Measurements from ENCODE around the gene KDM4B. TPM values are rescaled to one million over a fixed set of nuclear protein-coding genes. Genes with fewer than 3 reads are reported as not detected.

The KDM4B gene
- total RNA-seq, 4 donors from 2014 or later: 18.4 to 94.7 (median 25.6) TPM

- no peak for DNase-seq
- Histone ChIP-seq H3K4me3 (no peak overlapping the region), H3K27me3 (no peaks in the 10 kb centered on the region), H3K36me3 (no peaks in the 10 kb centered on the region), H3K27ac (no peak overlapping the region), H3K9me3 (no peaks in the 10 kb centered on the region), H3K4me1 (no peaks in the 10 kb centered on the region)
- intact Hi-C loops (cut with DNase I; ENCODE audit: low total_unique reads): no loop called here
- TF ChIP-seq, protein P1, sequence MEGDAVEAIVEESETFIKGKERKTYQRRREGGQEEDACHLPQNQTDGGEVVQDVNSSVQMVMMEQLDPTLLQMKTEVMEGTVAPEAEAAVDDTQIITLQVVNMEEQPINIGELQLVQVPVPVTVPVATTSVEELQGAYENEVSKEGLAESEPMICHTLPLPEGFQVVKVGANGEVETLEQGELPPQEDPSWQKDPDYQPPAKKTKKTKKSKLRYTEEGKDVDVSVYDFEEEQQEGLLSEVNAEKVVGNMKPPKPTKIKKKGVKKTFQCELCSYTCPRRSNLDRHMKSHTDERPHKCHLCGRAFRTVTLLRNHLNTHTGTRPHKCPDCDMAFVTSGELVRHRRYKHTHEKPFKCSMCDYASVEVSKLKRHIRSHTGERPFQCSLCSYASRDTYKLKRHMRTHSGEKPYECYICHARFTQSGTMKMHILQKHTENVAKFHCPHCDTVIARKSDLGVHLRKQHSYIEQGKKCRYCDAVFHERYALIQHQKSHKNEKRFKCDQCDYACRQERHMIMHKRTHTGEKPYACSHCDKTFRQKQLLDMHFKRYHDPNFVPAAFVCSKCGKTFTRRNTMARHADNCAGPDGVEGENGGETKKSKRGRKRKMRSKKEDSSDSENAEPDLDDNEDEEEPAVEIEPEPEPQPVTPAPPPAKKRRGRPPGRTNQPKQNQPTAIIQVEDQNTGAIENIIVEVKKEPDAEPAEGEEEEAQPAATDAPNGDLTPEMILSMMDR (IDR thresholded peaks at IDR 0.05): no peak
- no peak for TF ChIP-seq POLR2A (IDR thresholded peaks at IDR 0.05)
These were observed 183.3 kb downstream of the KDM4B start for GRCh38 chr19:5152013-5152763.

GRCh38 chr19:5152767-5153532 is 184.0 kb downstream of the KDM4B start:
- Histone ChIP-seq H3K4me1 (no peaks in the 10 kb centered on the region), H3K27ac (no peak overlapping the region), H3K27me3 (no peaks in the 10 kb centered on the region), H3K9me3 (no peaks in the 10 kb centered on the region), H3K36me3 (no peaks in the 10 kb centered on the region), H3K4me3 (no peak overlapping the region)
- TF ChIP-seq, protein P1 (IDR thresholded peaks at IDR 0.05): no peak
- TF ChIP-seq POLR2A (IDR thresholded peaks at IDR 0.05): no peak
- peak in 1 of 2 donors; percentile 13 for DNase-seq
- intact Hi-C loops (cut with DNase I; ENCODE audit: low total_unique reads): no loop called here

DNA sequence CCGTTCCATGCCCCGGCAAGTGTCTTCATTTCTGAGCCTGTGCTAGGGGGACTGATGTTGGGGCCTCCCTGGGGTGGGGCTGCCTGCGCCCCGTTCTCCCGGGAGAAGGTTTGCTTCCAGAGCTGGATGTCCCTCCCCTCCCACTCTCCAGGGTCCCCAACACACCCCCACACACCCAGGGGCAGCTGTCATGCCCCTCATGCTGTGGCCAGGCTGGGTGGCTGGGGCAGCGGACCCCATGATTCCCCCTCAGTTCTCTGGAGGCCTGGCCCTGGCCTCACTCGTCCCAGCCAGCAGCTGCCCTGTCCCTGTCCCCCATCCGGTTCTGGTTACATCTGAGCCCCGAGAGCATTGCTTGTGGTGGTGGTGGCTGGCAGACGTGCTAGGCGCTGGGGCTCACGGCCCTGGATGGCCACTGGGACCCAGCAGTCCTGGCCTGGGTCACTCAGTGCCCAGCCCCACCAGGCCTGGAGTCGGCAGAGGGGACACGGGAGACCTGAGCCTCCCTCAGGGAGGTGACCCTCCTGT is 184.8 kb downstream of the KDM4B start:
- peak in 1 of 2 donors; percentile 11 for DNase-seq
- no peaks in the 10 kb centered on the region for H3K27me3 ChIP-seq

DNA sequence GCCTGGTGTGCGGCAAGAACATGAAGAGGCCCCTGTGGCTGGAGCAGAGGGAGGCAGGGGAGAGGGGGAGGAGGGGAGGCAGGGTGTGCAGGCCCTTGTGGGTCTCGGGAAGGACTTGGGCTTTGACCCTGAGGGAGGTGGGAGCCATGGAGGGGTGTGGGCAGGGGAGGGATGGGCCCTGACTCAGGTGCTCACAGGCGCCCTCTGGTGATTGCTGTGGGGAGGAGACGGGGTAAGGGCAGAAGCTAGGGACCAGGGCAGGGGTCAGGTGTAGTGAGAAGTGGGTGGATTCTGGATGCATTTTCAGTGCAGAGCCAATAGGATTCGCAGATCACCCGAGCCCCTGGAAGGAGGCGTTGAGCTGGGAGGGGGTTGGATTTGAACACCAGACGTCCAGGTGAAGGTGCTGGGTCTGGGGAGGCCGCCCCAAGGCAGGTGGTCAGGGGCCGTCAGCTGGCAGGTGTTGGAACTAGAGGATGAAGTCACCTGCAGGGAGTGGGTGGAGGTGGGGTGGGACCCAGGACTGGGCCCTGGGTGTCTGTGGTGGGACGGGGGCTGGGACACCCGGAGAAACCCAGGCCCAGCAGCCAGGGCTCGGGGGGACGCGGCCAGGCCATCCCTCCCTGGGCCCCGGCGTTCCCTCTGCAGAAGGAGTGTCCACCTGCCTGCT is 185.4 kb downstream of the KDM4B start:
- Histone ChIP-seq H3K27ac (no peak overlapping the region), H3K4me1 (no peaks in the 10 kb centered on the region), H3K9me3 (peaks cover 0 to 3% of the 10 kb centered on the region in 2 donors), H3K27me3 (no peaks in the 10 kb centered on the region), H3K4me3 (no peak overlapping the region), H3K36me3 (no peaks in the 10 kb centered on the region)
- TF ChIP-seq, protein P1 (IDR thresholded peaks at IDR 0.05): peak in 2 of 4 experiments; percentile 15 to 24
- no peak for TF ChIP-seq POLR2A (IDR thresholded peaks at IDR 0.05)
- intact Hi-C loops (cut with DNase I; ENCODE audit: low total_unique reads): no loop called here
- peak; percentile 19 to 26 for DNase-seq

More for the DNA sequence above, 184.8 kb downstream of the KDM4B start:
- H3K27ac ChIP-seq: no peak overlapping the region
- H3K36me3 ChIP-seq: no peaks in the 10 kb centered on the region
- peaks cover 0 to 3% of the 10 kb centered on the region in 2 donors for H3K9me3 ChIP-seq
- intact Hi-C loops (cut with DNase I; ENCODE audit: low total_unique reads): no loop called here
- H3K4me3 ChIP-seq: no peak overlapping the region
- no peaks in the 10 kb centered on the region for H3K4me1 ChIP-seq
- TF ChIP-seq, protein P1 (IDR thresholded peaks at IDR 0.05): no peak
- no peak for TF ChIP-seq POLR2A (IDR thresholded peaks at IDR 0.05)

Data from uterus (tissue), 4 donors.